IPS-18c (cell line): ENCODE measurements around the gene SUCNR1.
"Not testable (repeated sequence)": the region's sequence is repeated elsewhere in the genome, so short reads cannot be mapped to it uniquely, and the experiment has no call there.

Source experiments
- H3K4me3 ChIP-seq: 2 replicates; pipeline ENCODE4 v1.7.0; 2013; ENCODE audit warnings: low read depth, mild to moderate bottlenecking, low read length, moderate library complexity; ENCODE audit not compliant: insufficient read depth
- H3K9me3 ChIP-seq: one replicate; pipeline ENCODE4 v1.6.1; 2013; ENCODE audit warnings: mild to moderate bottlenecking, low read length, moderate library complexity; ENCODE audit not compliant: control insufficient read depth, insufficient read depth

SUCNR1 gene

DNA sequence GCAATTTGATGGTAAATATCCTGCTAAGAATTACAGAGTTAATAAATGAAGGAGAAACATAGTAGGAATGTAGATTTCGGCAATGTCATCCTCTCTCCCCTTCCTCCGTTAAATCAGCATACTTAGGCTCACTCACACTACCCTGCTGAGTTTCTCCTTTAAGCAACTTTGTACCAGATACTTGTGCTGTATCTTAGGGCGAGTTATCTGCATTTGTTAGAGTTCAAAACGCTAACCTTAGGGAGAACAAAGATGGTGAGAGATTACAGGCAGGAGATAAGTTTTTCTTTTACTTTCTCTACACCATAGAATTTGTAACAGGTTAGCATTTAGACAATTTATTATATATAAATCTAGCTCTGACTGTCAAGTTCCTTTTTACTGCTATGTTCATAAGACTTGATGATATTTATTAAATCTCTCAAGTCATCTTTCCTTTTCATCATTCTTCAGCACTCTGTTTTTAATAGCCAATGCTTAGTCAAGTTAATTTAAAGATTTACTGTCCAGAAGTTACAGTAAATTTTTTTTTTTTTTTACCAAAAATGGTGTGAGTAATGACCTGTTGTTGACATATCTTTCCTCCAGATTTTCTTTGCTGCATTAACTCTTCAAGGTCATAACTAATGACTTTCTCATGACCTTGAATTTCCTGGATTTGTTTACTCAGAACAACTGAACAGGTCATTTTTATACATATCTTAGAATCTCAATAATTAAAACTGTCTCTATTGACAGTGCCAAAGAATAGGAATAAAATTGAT, 22.2 kb downstream of the SUCNR1 start:
- Histone ChIP-seq H3K4me3 (no peak overlapping the region), H3K9me3 (no peaks in the 10 kb centered on the region)

DNA sequence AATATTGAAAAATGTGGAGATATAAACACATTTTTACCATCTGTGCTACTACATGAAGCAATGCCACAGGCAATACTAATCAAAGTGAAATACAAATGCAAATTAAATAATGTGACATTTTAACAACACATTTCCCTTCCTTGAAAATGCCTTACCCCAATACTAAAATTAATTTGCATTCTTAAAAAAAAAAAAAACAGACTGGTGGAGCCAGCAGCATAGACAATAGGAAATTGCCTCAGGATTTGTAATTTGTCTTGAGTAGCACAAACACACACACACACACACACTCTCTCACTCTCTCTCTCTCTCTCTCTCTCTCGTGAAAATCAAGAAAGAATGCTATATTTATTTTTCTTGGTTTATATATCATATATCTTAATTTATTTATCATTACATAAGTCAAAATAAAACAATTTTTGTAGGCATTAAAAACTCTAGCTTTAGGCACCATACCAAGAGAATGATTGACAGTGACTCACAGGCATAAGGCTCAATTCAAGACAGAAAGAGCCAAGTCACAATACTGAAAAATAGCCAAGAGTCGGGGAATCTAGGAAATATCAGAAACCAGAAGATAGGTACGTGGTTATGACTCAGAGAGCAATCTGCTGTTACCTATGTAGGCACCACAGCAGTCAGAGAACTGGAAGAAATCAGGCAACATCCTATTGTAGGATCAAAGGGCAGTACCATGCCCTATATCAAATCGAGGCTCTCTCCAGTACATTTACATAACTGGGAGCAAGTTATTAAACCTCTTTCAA, 23.0 kb downstream of the SUCNR1 start:
- Histone ChIP-seq H3K9me3 (no peaks in the 10 kb centered on the region), H3K4me3 (no peak overlapping the region)

- H3K4me3 ChIP-seq, H3K9me3 ChIP-seq: not testable (repeated sequence)
These were observed 24.7 kb downstream of the SUCNR1 start for GRCh38 chr3:151898121-151898520.

DNA sequence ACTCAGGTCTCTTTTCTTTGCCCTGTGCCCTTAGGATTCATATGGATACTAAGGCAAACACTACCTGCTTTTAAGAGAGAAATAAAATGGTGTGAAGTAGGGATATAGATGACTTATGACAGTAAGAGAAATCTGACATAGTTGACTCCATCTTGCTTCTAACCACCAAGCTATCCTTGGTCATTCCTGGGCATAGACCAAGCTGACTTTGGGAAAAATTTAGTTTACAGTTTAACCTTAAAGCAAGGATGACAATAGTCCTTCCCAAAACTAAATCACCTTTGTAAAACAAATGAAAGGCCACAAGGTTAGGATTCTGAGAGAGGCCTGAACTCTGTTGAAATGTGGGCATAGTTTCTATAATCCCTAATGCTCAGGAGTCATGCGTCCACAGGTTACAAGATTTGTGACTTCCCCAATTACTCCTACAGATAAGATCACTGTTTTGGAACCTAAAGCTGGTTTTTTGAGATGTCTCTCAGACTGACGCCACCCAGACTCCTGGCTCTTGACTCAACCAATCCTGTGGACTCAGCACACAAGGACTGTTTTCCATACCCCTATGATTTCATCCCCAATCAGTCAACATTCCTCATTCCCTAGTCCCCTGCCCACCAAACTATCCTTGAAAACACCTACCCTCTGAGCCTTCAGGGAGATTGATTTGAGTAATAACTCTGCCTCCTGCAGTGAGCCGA, 25.3 kb downstream of the SUCNR1 start:
- H3K9me3 ChIP-seq, H3K4me3 ChIP-seq: not testable (repeated sequence)

DNA sequence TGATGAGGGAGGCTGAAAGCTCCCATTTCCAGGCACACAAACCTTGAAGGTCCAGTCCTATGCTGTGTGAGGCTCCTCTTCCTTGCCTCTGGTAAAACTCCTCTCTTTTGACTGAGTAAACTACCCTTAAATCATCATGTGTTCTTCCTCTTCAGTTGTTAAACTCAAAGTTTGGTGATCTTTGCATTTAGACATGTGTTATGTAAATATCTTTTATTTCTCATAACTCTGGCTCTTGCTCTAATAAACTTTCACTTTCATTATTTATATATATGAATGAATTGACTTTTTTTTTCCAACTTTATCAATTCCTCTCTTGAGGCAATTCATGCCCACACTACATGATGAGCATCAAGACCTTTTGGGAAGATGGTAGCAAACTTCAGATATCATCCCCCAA, 26.6 kb downstream of the SUCNR1 start:
- Histone ChIP-seq H3K4me3 (no peak overlapping the region), H3K9me3 (no peaks in the 10 kb centered on the region)

DNA sequence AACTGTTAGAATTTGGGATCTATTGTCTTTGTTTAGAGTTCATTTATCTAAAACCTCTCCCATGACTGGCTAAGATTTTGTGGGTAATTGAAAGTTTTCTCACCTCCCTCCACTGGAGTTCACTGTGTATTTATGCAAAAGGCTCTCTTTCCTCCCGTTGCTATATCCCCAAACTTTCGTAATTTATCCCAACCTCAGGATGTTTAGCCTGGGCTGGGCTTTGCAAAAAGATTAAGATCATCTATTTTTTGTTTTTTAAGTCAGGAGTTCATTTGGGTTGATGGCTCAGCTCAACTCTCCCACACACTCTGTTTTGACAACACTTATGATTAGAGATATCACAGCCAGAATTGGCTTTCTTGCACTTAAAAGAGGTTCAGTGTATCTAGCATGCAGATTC, 27.0 kb downstream of the SUCNR1 start:
- H3K9me3 ChIP-seq = no peaks in the 10 kb centered on the region
- no peak overlapping the region for H3K4me3 ChIP-seq

- Histone ChIP-seq H3K9me3 (no peaks in the 10 kb centered on the region), H3K4me3 (no peak overlapping the region)
These were observed 27.6 kb downstream of the SUCNR1 start for GRCh38 chr3:151900884-151901643.

- Histone ChIP-seq H3K9me3 (no peaks in the 10 kb centered on the region), H3K4me3 (no peak overlapping the region)
These were observed 28.3 kb downstream of the SUCNR1 start for GRCh38 chr3:151901644-151902285.

- H3K9me3 ChIP-seq = no peaks in the 10 kb centered on the region
- no peak overlapping the region for H3K4me3 ChIP-seq
These were observed 30.1 kb downstream of the SUCNR1 start for GRCh38 chr3:151903501-151903991.

GRCh38 chr3:151905647-151906046, 32.2 kb downstream of the SUCNR1 start:
- Histone ChIP-seq H3K4me3 (no peak overlapping the region), H3K9me3 (no peaks in the 10 kb centered on the region)

DNA sequence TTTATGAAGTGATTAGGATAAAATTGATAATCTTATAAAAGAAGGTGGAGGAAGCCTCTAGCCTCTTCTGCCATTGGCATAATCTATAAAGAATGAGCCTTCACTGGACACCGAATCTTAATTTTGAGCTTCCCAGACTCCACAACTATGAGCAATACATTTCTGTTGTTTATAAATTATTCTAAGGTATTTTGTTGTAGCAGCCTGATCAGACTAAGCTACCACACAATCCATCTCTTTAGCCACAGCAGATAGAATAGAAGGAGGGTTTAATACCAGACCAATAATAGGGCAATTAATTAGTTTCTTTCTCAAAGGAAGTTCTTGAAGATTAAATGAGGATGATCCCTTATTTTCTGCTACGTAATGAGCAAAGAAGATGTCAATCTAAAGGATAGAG, 33.3 kb downstream of the SUCNR1 start:
- H3K9me3 ChIP-seq = no peaks in the 10 kb centered on the region
- H3K4me3 ChIP-seq = no peak overlapping the region

DNA sequence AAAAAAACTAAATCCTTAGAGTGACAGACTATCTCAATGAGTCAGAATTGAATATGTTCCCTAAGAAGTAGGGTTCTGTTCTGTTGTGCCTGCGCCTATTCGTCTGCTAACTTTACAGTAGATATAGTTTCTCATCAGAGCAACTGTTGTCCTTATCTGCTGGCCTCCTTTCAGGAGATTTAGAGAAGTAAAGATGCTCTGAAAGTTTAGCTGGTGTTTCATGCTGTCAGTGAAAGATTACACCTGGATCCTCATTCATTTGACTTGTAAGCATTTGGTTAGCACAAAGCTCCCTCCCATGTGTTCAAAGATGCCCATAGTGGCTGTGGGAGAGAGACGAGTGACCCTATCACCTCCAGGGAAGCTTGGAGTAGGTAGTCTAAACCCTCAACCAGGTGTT, 35.0 kb downstream of the SUCNR1 start:
- no peaks in the 10 kb centered on the region for H3K9me3 ChIP-seq
- no peak overlapping the region for H3K4me3 ChIP-seq

- H3K4me3 ChIP-seq = no peak overlapping the region
- no peaks in the 10 kb centered on the region for H3K9me3 ChIP-seq
These were observed 36.4 kb downstream of the SUCNR1 start for GRCh38 chr3:151909681-151910405.

- H3K9me3 ChIP-seq = no peaks in the 10 kb centered on the region
These were observed 38.0 kb downstream of the SUCNR1 start for GRCh38 chr3:151911462-151911861.

DNA sequence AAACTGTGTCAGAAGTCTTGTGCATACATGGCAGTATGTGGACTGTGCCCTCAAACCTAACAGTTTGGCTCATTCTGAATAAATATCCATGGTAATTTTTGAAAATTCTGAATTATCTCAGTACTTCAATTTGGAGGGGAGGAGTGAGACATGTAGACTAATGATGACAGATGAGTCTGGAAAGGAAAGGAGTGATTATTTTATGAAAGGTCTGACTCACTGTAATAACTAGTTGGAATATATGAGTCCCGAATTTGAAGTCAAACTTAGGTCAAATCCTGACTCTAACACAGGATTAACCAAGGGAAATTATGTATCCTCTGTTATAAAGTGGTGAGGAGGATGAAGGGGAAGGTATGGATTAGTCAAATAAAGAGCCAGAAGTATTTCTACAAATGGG, 38.6 kb downstream of the SUCNR1 start:
- H3K4me3 ChIP-seq = no peak overlapping the region
- no peaks in the 10 kb centered on the region for H3K9me3 ChIP-seq

More at GRCh38 chr3:151911462-151911861, 38.0 kb downstream of the SUCNR1 start:
- no peak overlapping the region for H3K4me3 ChIP-seq

- H3K4me3 ChIP-seq = no peak overlapping the region
- H3K9me3 ChIP-seq = no peaks in the 10 kb centered on the region
These were observed 43.3 kb downstream of the SUCNR1 start for GRCh38 chr3:151916781-151917180.
